OCI-LY1 (cell line): ENCODE data around the gene CEMIP.

Experiments
- EZH2 ChIP-seq: fragments of 200-600 bp; sonication (generic), shearing (Covaris generic); IDR thresholded peaks from 2 replicates; pipeline ENCODE4 v1.8.0; 2017; ENCODE audit warnings: borderline replicate concordance, mixed run types, mild to moderate bottlenecking, antibody characterized with exemption, low read length, moderate library complexity, mixed read lengths
- TF ChIP-seq, protein P1 (sequence below): fragments of 200-600 bp; sonication (generic), shearing (Covaris generic); IDR thresholded peaks from 2 replicates; pipeline ENCODE4 v1.5.1; 2017; ENCODE audit warnings: mild to moderate bottlenecking, antibody characterized with exemption, low read length, moderate library complexity, mixed read lengths

DNA sequence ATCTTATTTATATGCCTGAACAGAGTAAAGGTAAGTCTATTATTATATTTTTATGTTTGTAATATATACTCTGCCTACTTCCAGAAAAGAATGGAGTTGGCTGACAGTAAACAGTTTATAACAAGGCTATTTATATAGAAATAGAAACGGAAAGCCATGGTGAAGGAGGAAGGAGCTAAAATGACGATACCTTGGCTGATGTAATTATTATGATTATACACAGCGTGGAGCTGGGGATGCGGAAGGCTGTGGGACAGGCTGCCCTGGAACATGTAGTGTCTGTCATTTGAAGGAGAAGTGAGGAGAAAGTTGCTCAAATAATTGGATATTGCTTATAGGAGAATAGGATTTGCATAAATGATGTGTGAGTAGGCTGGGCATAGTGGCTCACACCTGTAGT is 37.8 kb downstream of the CEMIP start:
- TF ChIP-seq, protein P1, sequence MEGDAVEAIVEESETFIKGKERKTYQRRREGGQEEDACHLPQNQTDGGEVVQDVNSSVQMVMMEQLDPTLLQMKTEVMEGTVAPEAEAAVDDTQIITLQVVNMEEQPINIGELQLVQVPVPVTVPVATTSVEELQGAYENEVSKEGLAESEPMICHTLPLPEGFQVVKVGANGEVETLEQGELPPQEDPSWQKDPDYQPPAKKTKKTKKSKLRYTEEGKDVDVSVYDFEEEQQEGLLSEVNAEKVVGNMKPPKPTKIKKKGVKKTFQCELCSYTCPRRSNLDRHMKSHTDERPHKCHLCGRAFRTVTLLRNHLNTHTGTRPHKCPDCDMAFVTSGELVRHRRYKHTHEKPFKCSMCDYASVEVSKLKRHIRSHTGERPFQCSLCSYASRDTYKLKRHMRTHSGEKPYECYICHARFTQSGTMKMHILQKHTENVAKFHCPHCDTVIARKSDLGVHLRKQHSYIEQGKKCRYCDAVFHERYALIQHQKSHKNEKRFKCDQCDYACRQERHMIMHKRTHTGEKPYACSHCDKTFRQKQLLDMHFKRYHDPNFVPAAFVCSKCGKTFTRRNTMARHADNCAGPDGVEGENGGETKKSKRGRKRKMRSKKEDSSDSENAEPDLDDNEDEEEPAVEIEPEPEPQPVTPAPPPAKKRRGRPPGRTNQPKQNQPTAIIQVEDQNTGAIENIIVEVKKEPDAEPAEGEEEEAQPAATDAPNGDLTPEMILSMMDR, result no peak
- no peak for TF ChIP-seq EZH2
